ENCODE data around the gene NOL7. TPM values are rescaled to one million over a fixed set of nuclear protein-coding genes. Genes with fewer than 3 reads are reported as not detected.

The NOL7 gene
- total and polyA plus RNA-seq, 2 of the 8 experiments (the other 6 are each of a cell fraction or from before 2014, with no cell fraction given) = 16.4 to 70.4 TPM

DNA sequence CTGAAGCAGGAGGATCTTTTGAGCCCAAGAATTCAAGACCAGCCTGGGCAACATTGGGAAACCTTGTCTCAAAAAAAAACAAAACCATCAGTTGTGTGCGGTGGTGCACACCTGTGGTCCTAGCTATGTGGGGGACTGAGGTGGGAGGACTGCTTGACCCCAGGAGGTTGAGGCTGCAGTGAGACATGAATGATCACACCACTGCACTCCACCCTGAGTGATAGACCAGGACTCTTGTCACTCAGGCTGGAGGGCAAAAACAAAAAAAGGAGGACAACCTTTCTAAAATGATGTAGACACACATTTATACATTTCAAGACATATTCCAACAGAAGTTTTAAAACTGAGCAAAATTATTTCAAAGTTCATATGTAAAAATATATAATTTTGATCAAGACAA, 45.1 kb downstream of the NOL7 start (continued):
- TF ChIP-seq, protein P1, sequence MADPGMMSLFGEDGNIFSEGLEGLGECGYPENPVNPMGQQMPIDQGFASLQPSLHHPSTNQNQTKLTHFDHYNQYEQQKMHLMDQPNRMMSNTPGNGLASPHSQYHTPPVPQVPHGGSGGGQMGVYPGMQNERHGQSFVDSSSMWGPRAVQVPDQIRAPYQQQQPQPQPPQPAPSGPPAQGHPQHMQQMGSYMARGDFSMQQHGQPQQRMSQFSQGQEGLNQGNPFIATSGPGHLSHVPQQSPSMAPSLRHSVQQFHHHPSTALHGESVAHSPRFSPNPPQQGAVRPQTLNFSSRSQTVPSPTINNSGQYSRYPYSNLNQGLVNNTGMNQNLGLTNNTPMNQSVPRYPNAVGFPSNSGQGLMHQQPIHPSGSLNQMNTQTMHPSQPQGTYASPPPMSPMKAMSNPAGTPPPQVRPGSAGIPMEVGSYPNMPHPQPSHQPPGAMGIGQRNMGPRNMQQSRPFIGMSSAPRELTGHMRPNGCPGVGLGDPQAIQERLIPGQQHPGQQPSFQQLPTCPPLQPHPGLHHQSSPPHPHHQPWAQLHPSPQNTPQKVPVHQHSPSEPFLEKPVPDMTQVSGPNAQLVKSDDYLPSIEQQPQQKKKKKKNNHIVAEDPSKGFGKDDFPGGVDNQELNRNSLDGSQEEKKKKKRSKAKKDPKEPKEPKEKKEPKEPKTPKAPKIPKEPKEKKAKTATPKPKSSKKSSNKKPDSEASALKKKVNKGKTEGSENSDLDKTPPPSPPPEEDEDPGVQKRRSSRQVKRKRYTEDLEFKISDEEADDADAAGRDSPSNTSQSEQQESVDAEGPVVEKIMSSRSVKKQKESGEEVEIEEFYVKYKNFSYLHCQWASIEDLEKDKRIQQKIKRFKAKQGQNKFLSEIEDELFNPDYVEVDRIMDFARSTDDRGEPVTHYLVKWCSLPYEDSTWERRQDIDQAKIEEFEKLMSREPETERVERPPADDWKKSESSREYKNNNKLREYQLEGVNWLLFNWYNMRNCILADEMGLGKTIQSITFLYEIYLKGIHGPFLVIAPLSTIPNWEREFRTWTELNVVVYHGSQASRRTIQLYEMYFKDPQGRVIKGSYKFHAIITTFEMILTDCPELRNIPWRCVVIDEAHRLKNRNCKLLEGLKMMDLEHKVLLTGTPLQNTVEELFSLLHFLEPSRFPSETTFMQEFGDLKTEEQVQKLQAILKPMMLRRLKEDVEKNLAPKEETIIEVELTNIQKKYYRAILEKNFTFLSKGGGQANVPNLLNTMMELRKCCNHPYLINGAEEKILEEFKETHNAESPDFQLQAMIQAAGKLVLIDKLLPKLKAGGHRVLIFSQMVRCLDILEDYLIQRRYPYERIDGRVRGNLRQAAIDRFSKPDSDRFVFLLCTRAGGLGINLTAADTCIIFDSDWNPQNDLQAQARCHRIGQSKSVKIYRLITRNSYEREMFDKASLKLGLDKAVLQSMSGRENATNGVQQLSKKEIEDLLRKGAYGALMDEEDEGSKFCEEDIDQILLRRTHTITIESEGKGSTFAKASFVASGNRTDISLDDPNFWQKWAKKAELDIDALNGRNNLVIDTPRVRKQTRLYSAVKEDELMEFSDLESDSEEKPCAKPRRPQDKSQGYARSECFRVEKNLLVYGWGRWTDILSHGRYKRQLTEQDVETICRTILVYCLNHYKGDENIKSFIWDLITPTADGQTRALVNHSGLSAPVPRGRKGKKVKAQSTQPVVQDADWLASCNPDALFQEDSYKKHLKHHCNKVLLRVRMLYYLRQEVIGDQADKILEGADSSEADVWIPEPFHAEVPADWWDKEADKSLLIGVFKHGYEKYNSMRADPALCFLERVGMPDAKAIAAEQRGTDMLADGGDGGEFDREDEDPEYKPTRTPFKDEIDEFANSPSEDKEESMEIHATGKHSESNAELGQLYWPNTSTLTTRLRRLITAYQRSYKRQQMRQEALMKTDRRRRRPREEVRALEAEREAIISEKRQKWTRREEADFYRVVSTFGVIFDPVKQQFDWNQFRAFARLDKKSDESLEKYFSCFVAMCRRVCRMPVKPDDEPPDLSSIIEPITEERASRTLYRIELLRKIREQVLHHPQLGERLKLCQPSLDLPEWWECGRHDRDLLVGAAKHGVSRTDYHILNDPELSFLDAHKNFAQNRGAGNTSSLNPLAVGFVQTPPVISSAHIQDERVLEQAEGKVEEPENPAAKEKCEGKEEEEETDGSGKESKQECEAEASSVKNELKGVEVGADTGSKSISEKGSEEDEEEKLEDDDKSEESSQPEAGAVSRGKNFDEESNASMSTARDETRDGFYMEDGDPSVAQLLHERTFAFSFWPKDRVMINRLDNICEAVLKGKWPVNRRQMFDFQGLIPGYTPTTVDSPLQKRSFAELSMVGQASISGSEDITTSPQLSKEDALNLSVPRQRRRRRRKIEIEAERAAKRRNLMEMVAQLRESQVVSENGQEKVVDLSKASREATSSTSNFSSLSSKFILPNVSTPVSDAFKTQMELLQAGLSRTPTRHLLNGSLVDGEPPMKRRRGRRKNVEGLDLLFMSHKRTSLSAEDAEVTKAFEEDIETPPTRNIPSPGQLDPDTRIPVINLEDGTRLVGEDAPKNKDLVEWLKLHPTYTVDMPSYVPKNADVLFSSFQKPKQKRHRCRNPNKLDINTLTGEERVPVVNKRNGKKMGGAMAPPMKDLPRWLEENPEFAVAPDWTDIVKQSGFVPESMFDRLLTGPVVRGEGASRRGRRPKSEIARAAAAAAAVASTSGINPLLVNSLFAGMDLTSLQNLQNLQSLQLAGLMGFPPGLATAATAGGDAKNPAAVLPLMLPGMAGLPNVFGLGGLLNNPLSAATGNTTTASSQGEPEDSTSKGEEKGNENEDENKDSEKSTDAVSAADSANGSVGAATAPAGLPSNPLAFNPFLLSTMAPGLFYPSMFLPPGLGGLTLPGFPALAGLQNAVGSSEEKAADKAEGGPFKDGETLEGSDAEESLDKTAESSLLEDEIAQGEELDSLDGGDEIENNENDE (IDR thresholded peaks at IDR 0.05; ENCODE audit: insufficient replicate concordance, low read length) = no peak
- no peak for TF ChIP-seq TAF1 (IDR thresholded peaks at IDR 0.05; ENCODE audit: low read depth, low read length)
